HCT116 (cell line): ENCODE measurements around the gene TMEM26. TPM values are rescaled to one million over a fixed set of nuclear protein-coding genes. Genes with fewer than 3 reads are reported as not detected.

Source experiments
- ATAC-seq: fragments of 200-7000 bp; cut with Tn5 transposase; 2 replicates; pipeline ENCODE4 v1.9.1; 2020; ENCODE audit warnings: mild to moderate bottlenecking, moderate library complexity
- BruUV-seq: library from RNA; stranded (reverse); fragments of 400-500 nt; replicated peaks from 2 replicates; lab custom pipeline; 2021; lab: Mats Ljungman, UMichigan
- CTCF ChIA-PET: fragments of 300-600 bp; sonication (Branson Sonifier 250); formaldehyde crosslinking; loops from one replicate; lab custom pipeline; 2021; ENCODE audit warnings: antibody characterized with exemption; lab: Charles Lee
- POLR2A ChIA-PET: fragments of 300-600, 350-600 bp; sonication (Branson Sonifier 250); formaldehyde crosslinking; loops from one replicate; lab custom pipeline; 2021; ENCODE audit warnings: antibody characterized with exemption; lab: Charles Lee
- RAD21 ChIA-PET, 2 experiments: fragments of 300-600 bp; sonication (Branson Sonifier 250); formaldehyde crosslinking; loops; one replicate each; lab custom pipeline; 2023; ENCODE audit warnings: low total read pairs in 2 of 2; ENCODE audit not compliant: uncharacterized antibody in 2 of 2, unreplicated experiment in 2 of 2, low non-redundant PET in 1 of 2; lab: Charles Lee
- DNase-seq: peaks from one replicate; pipeline ENCODE4 v3.0.0-alpha.2; 2010; ENCODE audit warnings: low read depth, low spot score
- H2AFZ ChIP-seq: fragments of 200-600 bp; shearing (Covaris generic), sonication (generic); 2 replicates; pipeline ENCODE4 v1.6.1; 2017; ENCODE audit warnings: low read depth, mixed run types, mixed read lengths, antibody characterized with exemption, low read length; ENCODE audit not compliant: poor library complexity, severe bottlenecking
- H3K27ac ChIP-seq: 2 replicates; pipeline ENCODE4 v1.5.1; 2012; ENCODE audit warnings: low read depth, low read length
- H3K27me3 ChIP-seq: fragments of 200-600 bp; sonication (generic); 2 replicates; pipeline ENCODE4 v1.6.1; 2016; ENCODE audit warnings: mixed run types, low read length, mixed read lengths; ENCODE audit not compliant: insufficient read depth
- H3K36me3 ChIP-seq, 2 experiments: fragments of 200-500 bp in 1 of 2; fragments of 200-600 bp in 1 of 2; sonication (Bioruptor generic) in 1 of 2; sonication (generic) in 1 of 2; 2 replicates each; pipeline versions ENCODE4 v1.5.1 to v1.6.1; 2014 to 2016; ENCODE audit warnings: low read length in 2 of 2, inconsistent platforms in 1 of 2, mixed read lengths in 1 of 2, mixed run types in 1 of 2; ENCODE audit not compliant: insufficient read depth in 2 of 2, control insufficient read depth in 1 of 2
- H3K4me1 ChIP-seq, 2 experiments: fragments of 200-600 bp in 1 of 2; sonication (generic) in 1 of 2; 2 replicates each; pipeline versions ENCODE4 v1.5.1 to v1.6.1; 2012 to 2017; ENCODE audit warnings: low read length in 2 of 2, inconsistent platforms in 1 of 2, mild to moderate bottlenecking in 1 of 2, mixed read lengths in 1 of 2, mixed run types in 1 of 2, moderate library complexity in 1 of 2; ENCODE audit not compliant: insufficient read depth in 2 of 2, control insufficient read depth in 1 of 2
- H3K4me2 ChIP-seq: fragments of 200-600 bp; sonication (generic); 2 replicates; pipeline ENCODE4 v1.6.1; 2017; ENCODE audit warnings: mixed run types, low read length, mixed read lengths
- H3K4me3 ChIP-seq, 2 experiments: fragments of 200-600 bp in 1 of 2; sonication (generic) in 1 of 2; replicated peaks in 1 of 2; 2 replicates each; pipeline ENCODE4 v1.5.1; 2011 to 2016; ENCODE audit warnings: low read length in 2 of 2, control low read depth in 1 of 2, low read depth in 1 of 2, mild to moderate bottlenecking in 1 of 2, mixed read lengths in 1 of 2, mixed run types in 1 of 2
- H3K79me2 ChIP-seq: fragments of 200-600 bp; sonication (generic); 2 replicates; pipeline ENCODE4 v1.6.1; 2017; ENCODE audit warnings: mild to moderate bottlenecking, mixed run types, low read length, moderate library complexity, mixed read lengths; ENCODE audit not compliant: insufficient read depth
- H3K9ac ChIP-seq: fragments of 200-600 bp; sonication (generic); 2 replicates; pipeline ENCODE4 v1.6.1; 2016; ENCODE audit warnings: low read length, mixed read lengths
- H3K9me2 ChIP-seq: fragments of 200-600 bp; sonication (generic), shearing (Covaris generic); 2 replicates; pipeline ENCODE4 v1.6.1; 2017; ENCODE audit warnings: mixed run types, mild to moderate bottlenecking, moderate library complexity; ENCODE audit not compliant: insufficient read depth
- H3K9me3 ChIP-seq, 2 experiments: fragments of 200-500 bp in 1 of 2; fragments of 200-600 bp in 1 of 2; sonication (Bioruptor generic) in 1 of 2; sonication (generic) in 1 of 2; 2 replicates each; pipeline ENCODE4 v1.6.1; 2014 to 2017; ENCODE audit warnings: low read length in 2 of 2, mixed read lengths in 2 of 2, inconsistent platforms in 1 of 2, low read depth in 1 of 2, mild to moderate bottlenecking in 1 of 2, mixed run types in 1 of 2, moderate library complexity in 1 of 2; ENCODE audit not compliant: control insufficient read depth in 1 of 2, insufficient read depth in 1 of 2
- H4K20me1 ChIP-seq: fragments of 200-600 bp; sonication (generic), shearing (Covaris generic); 2 replicates; pipeline ENCODE4 v1.6.1; 2017; ENCODE audit warnings: mixed run types, mild to moderate bottlenecking, moderate library complexity; ENCODE audit not compliant: insufficient read depth
- CBX3 ChIP-seq: IDR thresholded peaks from 2 replicates; pipeline ENCODE4 v1.6.1; 2012; ENCODE audit warnings: low read depth
- CEBPB ChIP-seq: IDR thresholded peaks from 2 replicates; pipeline ENCODE4 v1.6.1; 2012; ENCODE audit warnings: low read depth
- EGR1 ChIP-seq: IDR thresholded peaks from 2 replicates; pipeline ENCODE4 v1.6.1; 2012; ENCODE audit warnings: low read depth
- FOSL1 ChIP-seq: IDR thresholded peaks from 2 replicates; pipeline ENCODE4 v1.6.1; 2012; ENCODE audit warnings: low read depth
- POLR2A ChIP-seq: IDR thresholded peaks from 2 replicates; pipeline ENCODE4 v1.7.0; 2011; ENCODE audit warnings: borderline replicate concordance; ENCODE audit not compliant: insufficient read depth, insufficient read length; ENCODE audit errors: extremely low read depth
- SRF ChIP-seq: IDR thresholded peaks from 2 replicates; pipeline ENCODE4 v1.6.1; 2012; ENCODE audit warnings: low read depth
- TCF7L2 ChIP-seq: IDR thresholded peaks from 2 replicates; pipeline ENCODE4 v1.7.0; 2011; ENCODE audit warnings: borderline replicate concordance, inconsistent platforms; ENCODE audit not compliant: insufficient read depth, insufficient read length; ENCODE audit errors: extremely low read depth
- intact Hi-C: fragments of 100-400 bp; cut with micrococcal nuclease; formaldehyde crosslinking; loops from 2 replicates; pipeline ENCODE4 v1.10.0; 2022
- total RNA-seq: library from RNA; stranded (reverse); gene quantifications from one replicate; pipeline ENCODE4 v1.2.1, GENCODE V29; 2021; ENCODE audit not compliant: unreplicated experiment
- TF ChIP-seq, protein P1 (sequence below): IDR thresholded peaks from 2 replicates; pipeline ENCODE4 v1.6.1; 2012
- TF ChIP-seq, protein P2 (sequence below), 3 experiments: fragments of 200-600 bp in 1 of 3; sonication (generic) in 1 of 3; IDR thresholded peaks in 2 of 3; conservative IDR thresholded peaks in 1 of 3; 2 replicates each; pipeline ENCODE4 v1.5.1; 2012 to 2017; ENCODE audit warnings: low read depth in 2 of 3, low read length in 2 of 3, antibody characterized with exemption in 1 of 3, borderline replicate concordance in 1 of 3, control low read depth in 1 of 3, mild to moderate bottlenecking in 1 of 3, mixed read lengths in 1 of 3, mixed run types in 1 of 3, moderate library complexity in 1 of 3; ENCODE audit not compliant: insufficient read depth in 1 of 3

The TMEM26 gene
- total RNA-seq, 1 experiment from 2014 or later, result not detected

DNA sequence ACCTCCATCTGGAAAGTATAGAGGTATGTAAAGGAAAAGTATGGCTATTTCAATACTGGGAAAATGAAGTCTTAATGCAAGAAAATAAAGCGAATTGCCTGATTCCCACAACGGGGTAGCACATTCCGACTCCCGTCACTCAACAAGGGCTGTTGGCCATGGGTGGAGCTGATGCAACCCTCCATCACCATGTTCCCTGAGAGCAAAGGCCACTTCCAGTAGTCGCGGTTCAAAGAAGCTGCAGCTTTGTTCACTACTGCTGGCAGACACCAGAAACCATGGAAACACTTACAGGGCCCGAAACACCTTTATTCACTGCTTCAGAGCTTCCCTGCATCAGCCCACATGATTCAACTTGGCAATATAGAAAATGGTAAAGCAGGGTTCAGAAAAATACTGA is 44.0 kb downstream of the TMEM26 start:
- no peak for ATAC-seq
- H3K4me2 ChIP-seq, result no peak overlapping the region
- no peaks in the 10 kb centered on the region for H3K79me2 ChIP-seq
- H3K9ac ChIP-seq, result no peak overlapping the region
- no peaks in the 10 kb centered on the region for H3K4me1 ChIP-seq
- no peak overlapping the region for H3K27ac ChIP-seq
- TF ChIP-seq SRF, result no peak
- TF ChIP-seq POLR2A, result no peak
- TF ChIP-seq, protein P1, sequence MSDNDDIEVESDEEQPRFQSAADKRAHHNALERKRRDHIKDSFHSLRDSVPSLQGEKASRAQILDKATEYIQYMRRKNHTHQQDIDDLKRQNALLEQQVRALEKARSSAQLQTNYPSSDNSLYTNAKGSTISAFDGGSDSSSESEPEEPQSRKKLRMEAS, result no peak
- no peak for TF ChIP-seq EGR1
- TF ChIP-seq CEBPB, result no peak
- no peak for TF ChIP-seq TCF7L2
- TF ChIP-seq CBX3, result no peak
- RAD21 ChIA-PET, result no interaction called here
- H3K4me3 ChIP-seq, result no peak overlapping the region
- no peaks in the 10 kb centered on the region for H3K9me2 ChIP-seq
- no peaks in the 10 kb centered on the region for H4K20me1 ChIP-seq
- no peaks in the 10 kb centered on the region for H3K27me3 ChIP-seq
- no peaks in the 10 kb centered on the region for H3K9me3 ChIP-seq
- intact Hi-C loops, result no loop called here
- DNase-seq, result no peak
- H3K36me3 ChIP-seq, result no peaks in the 10 kb centered on the region
- CTCF ChIA-PET, result no interaction called here
- POLR2A ChIA-PET, result no interaction called here
- BruUV-seq, result no TSS peak
- H2AFZ ChIP-seq, result no peak overlapping the region

DNA sequence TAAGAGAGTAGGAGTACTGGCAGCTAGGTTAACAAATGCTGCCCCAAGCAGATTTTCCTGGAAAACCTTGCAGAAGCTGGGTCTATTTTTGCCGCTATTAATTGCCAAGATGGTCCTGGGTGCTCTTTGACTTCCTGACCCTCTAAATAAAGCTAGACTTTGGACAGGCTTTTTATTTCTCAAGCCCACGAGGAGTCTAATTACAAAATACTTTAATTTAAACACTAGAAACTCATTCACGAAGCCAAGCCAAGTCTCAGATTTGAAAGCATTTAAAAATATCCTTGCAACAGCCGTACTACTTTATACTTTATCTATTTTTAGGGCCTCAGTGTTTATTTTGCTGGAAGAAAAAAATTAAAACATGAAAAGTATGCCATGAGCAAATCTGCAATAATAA is 45.1 kb downstream of the TMEM26 start:
- Histone ChIP-seq H3K9me2 (no peaks in the 10 kb centered on the region), H3K4me2 (no peak overlapping the region), H3K27me3 (no peaks in the 10 kb centered on the region), H3K27ac (no peak overlapping the region), H3K9ac (no peak overlapping the region), H3K4me3 (no peak overlapping the region), H3K4me1 (no peaks in the 10 kb centered on the region), H3K36me3 (no peaks in the 10 kb centered on the region), H2AFZ (no peak overlapping the region), H3K9me3 (no peaks in the 10 kb centered on the region), H4K20me1 (no peaks in the 10 kb centered on the region), H3K79me2 (no peaks in the 10 kb centered on the region)
- no TSS peak for BruUV-seq
- TF ChIP-seq EGR1 (no peak), FOSL1 (no peak)
- TF ChIP-seq, protein P2, sequence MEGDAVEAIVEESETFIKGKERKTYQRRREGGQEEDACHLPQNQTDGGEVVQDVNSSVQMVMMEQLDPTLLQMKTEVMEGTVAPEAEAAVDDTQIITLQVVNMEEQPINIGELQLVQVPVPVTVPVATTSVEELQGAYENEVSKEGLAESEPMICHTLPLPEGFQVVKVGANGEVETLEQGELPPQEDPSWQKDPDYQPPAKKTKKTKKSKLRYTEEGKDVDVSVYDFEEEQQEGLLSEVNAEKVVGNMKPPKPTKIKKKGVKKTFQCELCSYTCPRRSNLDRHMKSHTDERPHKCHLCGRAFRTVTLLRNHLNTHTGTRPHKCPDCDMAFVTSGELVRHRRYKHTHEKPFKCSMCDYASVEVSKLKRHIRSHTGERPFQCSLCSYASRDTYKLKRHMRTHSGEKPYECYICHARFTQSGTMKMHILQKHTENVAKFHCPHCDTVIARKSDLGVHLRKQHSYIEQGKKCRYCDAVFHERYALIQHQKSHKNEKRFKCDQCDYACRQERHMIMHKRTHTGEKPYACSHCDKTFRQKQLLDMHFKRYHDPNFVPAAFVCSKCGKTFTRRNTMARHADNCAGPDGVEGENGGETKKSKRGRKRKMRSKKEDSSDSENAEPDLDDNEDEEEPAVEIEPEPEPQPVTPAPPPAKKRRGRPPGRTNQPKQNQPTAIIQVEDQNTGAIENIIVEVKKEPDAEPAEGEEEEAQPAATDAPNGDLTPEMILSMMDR (IDR thresholded peaks at IDR 0.05 in 2 of 3, conservative IDR thresholded peaks at IDR 0.05 in 1 of 3; ENCODE audit: borderline replicate concordance in 1 of 3, insufficient read depth in 1 of 3, low read depth in 2 of 3, low read length in 2 of 3), result no peak
- intact Hi-C loops, result no loop called here
- DNase-seq (no peak), ATAC-seq (no peak)
- CTCF ChIA-PET, result no interaction called here
- RAD21 ChIA-PET, result no interaction called here
- POLR2A ChIA-PET, result no interaction called here
